ENCODE results near the gene MYO1G. TPM values are rescaled to one million over a fixed set of nuclear protein-coding genes. Genes with fewer than 3 reads are reported as not detected.

MYO1G gene
- total and polyA plus RNA-seq, 8 donors = 1.7 to 16.7 (median 3.3) TPM

DNA sequence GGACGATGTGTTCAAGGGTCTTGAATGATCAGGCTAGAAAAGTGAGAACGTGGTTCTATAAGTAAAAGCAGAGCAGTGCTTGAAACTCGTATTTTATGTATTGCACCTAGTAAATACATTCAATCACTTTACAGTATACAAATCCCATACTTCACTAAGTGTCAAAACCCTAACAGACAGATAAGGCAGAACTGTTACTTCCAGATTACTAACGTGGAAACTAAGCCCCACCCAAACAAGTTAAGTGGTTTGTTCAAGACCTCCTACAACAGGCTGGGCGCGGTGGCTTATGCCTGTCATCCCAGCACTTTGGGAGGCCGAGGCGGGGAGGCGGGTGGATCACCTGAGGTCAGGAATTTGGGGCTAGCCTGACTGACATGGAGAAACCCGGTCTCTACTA lies 9.2 kb upstream of the MYO1G start:
- DNase-seq = no peak
- H3K4me3 ChIP-seq = no peak overlapping the region
- intact Hi-C loops (cut with DNase I; ENCODE audit: low total_unique reads) = no loop called here
- H3K36me3 ChIP-seq = peaks cover 16 to 24% (median 22%) of the 10 kb centered on the region in 4 donors
- TF ChIP-seq POLR2AphosphoS5 (IDR thresholded peaks at IDR 0.05) = no peak
- TF ChIP-seq, protein P1, sequence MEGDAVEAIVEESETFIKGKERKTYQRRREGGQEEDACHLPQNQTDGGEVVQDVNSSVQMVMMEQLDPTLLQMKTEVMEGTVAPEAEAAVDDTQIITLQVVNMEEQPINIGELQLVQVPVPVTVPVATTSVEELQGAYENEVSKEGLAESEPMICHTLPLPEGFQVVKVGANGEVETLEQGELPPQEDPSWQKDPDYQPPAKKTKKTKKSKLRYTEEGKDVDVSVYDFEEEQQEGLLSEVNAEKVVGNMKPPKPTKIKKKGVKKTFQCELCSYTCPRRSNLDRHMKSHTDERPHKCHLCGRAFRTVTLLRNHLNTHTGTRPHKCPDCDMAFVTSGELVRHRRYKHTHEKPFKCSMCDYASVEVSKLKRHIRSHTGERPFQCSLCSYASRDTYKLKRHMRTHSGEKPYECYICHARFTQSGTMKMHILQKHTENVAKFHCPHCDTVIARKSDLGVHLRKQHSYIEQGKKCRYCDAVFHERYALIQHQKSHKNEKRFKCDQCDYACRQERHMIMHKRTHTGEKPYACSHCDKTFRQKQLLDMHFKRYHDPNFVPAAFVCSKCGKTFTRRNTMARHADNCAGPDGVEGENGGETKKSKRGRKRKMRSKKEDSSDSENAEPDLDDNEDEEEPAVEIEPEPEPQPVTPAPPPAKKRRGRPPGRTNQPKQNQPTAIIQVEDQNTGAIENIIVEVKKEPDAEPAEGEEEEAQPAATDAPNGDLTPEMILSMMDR (IDR thresholded peaks at IDR 0.05) = no peak
- TF ChIP-seq EP300 (IDR thresholded peaks at IDR 0.05) = no peak
- no peak for TF ChIP-seq POLR2A (IDR thresholded peaks at IDR 0.05)
- H3K9me3 ChIP-seq = no peaks in the 10 kb centered on the region
- peak overlapping the region in 1 of 5 donors; percentile 96 for H3K27ac ChIP-seq
- 77 to 86% (median 82%) methylated on average over 10 of the region's 10 CpGs for WGBS, 5 donors
- H3K4me1 ChIP-seq = peaks cover 19 to 40% (median 31%) of the 10 kb centered on the region in 4 donors
- H3K27me3 ChIP-seq = no peaks in the 10 kb centered on the region

DNA sequence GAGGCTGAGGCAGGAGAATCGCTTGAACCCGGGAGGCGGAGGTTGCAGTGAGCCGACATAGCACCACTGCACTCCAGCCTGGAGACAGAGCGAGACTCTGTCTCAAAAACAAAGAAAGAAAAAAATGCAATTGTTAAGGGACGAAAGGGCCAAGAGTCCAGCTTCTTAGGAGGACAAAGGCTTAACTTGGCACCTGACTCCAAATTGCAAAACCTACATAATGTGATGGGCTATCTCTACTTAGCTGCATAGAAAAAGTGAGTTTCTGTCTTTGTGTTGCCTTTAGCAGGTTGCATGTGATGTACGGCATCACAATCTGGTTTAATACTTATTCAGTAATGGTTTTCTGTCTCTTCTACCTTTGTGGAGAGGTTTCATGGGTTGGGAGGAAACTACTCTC lies 8.6 kb upstream of the MYO1G start:
- H3K27ac ChIP-seq = peak overlapping the region in 4 of 5 donors; percentile 92 to 96 (median 95)
- peaks cover 19 to 40% (median 31%) of the 10 kb centered on the region in 4 donors for H3K4me1 ChIP-seq
- no peaks in the 10 kb centered on the region for H3K9me3 ChIP-seq
- no peak for DNase-seq
- peaks cover 21 to 30% (median 27%) of the 10 kb centered on the region in 4 donors for H3K36me3 ChIP-seq
- no peak for TF ChIP-seq POLR2AphosphoS5 (IDR thresholded peaks at IDR 0.05)
- TF ChIP-seq POLR2A (IDR thresholded peaks at IDR 0.05) = no peak
- no peak for TF ChIP-seq EP300 (IDR thresholded peaks at IDR 0.05)
- TF ChIP-seq, protein P1 (IDR thresholded peaks at IDR 0.05) = no peak
- WGBS, 5 donors = 84 to 91% (median 88%) methylated on average over 7 of the region's 7 CpGs
- no peaks in the 10 kb centered on the region for H3K27me3 ChIP-seq
- H3K4me3 ChIP-seq = peak overlapping the region in 2 of 4 donors; percentile 58 to 71
- intact Hi-C loops (cut with DNase I; ENCODE audit: low total_unique reads) = no loop called here

DNA sequence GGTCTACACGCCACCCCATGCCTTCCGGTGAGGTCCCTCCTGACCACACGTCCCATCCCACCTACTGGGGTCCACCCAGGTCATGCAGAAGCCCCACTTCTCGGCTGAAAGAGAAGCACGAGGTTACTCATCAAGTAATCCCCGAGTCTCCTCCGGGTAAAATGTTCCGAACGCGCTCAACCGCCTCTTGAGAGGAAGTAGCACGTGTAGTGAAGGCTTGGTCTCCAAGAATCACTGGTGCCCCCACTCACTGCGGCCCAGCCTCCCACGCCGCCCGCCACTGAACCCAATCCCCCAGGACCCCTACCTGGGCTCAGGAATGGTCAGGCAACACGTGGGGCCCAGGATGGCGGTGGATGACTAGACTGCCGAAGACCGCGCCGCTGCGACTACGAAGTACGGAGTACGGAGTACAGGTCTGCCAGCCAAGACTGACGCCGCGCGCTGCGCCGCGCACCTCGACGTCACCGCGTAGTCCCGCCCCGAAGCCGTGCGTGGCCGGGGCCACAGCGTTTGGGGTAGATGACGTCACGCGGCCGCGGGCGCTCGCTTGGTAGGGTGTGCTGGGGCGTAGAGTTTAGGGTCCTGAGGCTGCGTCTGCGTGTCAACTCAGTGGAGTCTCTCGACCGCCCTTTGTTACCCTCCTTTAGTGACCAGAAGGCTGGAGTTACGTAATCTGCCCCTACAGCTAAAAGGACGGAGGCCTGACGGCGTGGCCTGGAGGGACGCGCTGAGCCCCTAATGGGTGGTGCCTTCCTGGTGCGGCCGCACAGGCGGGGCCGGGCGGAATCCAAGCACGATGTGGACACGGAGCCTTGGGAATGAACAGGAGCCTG lies 7.6 kb upstream of the MYO1G start:
- intact Hi-C loops (cut with DNase I; ENCODE audit: low total_unique reads) = no loop called here
- no peak for TF ChIP-seq EP300 (IDR thresholded peaks at IDR 0.05)
- peak; percentile 91 to 99 (median 97) for TF ChIP-seq POLR2AphosphoS5 (IDR thresholded peaks at IDR 0.05)
- TF ChIP-seq, protein P1 (IDR thresholded peaks at IDR 0.05) = peak in 1 of 7 experiments; percentile 4
- TF ChIP-seq POLR2A (IDR thresholded peaks at IDR 0.05) = peak in 2 of 4 donors; percentile 61 to 87
- Histone ChIP-seq H3K27ac (peak overlapping the region; percentile 84 to 96 (median 94)), H3K4me1 (peaks cover 19 to 40% (median 33%) of the 10 kb centered on the region in 4 donors), H3K4me3 (peak overlapping the region; percentile 58 to 71 (median 62)), H3K36me3 (peaks cover 30 to 40% (median 35%) of the 10 kb centered on the region in 4 donors), H3K27me3 (no peaks in the 10 kb centered on the region), H3K9me3 (no peaks in the 10 kb centered on the region)
- WGBS, 5 donors = 0 to 1% (median 0%) methylated on average over 36 to 68 of the region's 68 CpGs
- peak; percentile 95 to 99 for DNase-seq

DNA sequence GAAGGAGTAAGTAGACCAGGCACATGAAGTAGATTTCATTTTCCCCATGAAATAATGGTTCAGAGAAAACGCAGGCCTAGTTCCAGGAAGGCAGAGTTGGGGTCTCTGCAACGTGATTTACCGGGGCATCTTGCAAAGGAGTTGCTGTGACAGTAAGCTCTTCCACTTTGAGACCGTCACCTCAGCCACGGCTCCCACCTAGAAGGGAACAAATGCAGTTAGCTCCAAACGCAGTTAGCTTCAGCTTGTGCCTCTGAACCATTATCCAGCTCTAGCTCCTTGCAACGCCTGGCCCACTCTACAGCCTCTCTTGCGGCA lies 7.0 kb upstream of the MYO1G start:
- Histone ChIP-seq H3K9me3 (no peaks in the 10 kb centered on the region), H3K27ac (peak overlapping the region; percentile 84 to 96 (median 94)), H3K4me1 (peaks cover 19 to 41% (median 35%) of the 10 kb centered on the region in 4 donors), H3K4me3 (peak overlapping the region; percentile 58 to 71 (median 62)), H3K27me3 (no peaks in the 10 kb centered on the region), H3K36me3 (peaks cover 30 to 46% (median 41%) of the 10 kb centered on the region in 4 donors)
- no peak for DNase-seq
- intact Hi-C loops (cut with DNase I; ENCODE audit: low total_unique reads) = no loop called here
- WGBS, 5 donors = 5 to 17% (median 6%) methylated on average over 6 to 8 of the region's 8 CpGs
- TF ChIP-seq POLR2A (IDR thresholded peaks at IDR 0.05) (no peak), POLR2AphosphoS5 (IDR thresholded peaks at IDR 0.05) (no peak), EP300 (IDR thresholded peaks at IDR 0.05) (no peak)
- TF ChIP-seq, protein P1 (IDR thresholded peaks at IDR 0.05) = no peak
